ENCODE results near the gene C1QTNF6. TPM values are rescaled to one million over a fixed set of nuclear protein-coding genes. Genes with fewer than 3 reads are reported as not detected.
A peak's percentile ranks its signal among the peaks of the same experiment; 100 is the strongest.

The C1QTNF6 gene
- total and polyA plus RNA-seq, 4 donors: 3.1 to 4.5 (median 4.0) TPM

GRCh38 chr22:37179622-37180420 lies 8.2 kb downstream of the C1QTNF6 start:
- H3K9me3 ChIP-seq (ENCODE audit: control insufficient read depth in 4 of 4, low read length in 3 of 4): no peaks in the 10 kb centered on the region
- no peak for DNase-seq (ENCODE audit: low spot score)
- H3K4me3 ChIP-seq (ENCODE audit: low read depth in 1 of 3, low read length in 3 of 3): no peak overlapping the region
- no peaks in the 10 kb centered on the region for H3K36me3 ChIP-seq (ENCODE audit: control insufficient read depth in 4 of 4, insufficient read depth in 3 of 4, low read depth in 1 of 4, low read length in 3 of 4)
- H3K27ac ChIP-seq (ENCODE audit: low read depth in 1 of 2, low read length in 2 of 2): peak overlapping the region; percentile 62 to 80
- H3K4me1 ChIP-seq (ENCODE audit: control insufficient read depth in 4 of 4, insufficient read depth in 4 of 4, low read length in 3 of 4): peaks cover 9 to 32% (median 19%) of the 10 kb centered on the region in 4 donors
- no peaks in the 10 kb centered on the region for H3K27me3 ChIP-seq (ENCODE audit: control insufficient read depth in 4 of 4, insufficient read depth in 4 of 4, low read length in 3 of 4)
- TF ChIP-seq MAX (IDR thresholded peaks at IDR 0.05) (no peak), ZBTB33 (IDR thresholded peaks at IDR 0.05) (no peak), HNF4G (IDR thresholded peaks at IDR 0.05) (no peak), RAD21 (IDR thresholded peaks at IDR 0.05) (no peak), REST (IDR thresholded peaks at IDR 0.05) (no peak), FOXA2 (IDR thresholded peaks at IDR 0.05) (no peak), YY1 (IDR thresholded peaks at IDR 0.05) (no peak), RXRA (IDR thresholded peaks at IDR 0.05) (no peak), ATF3 (IDR thresholded peaks at IDR 0.05) (no peak), EGR1 (IDR thresholded peaks at IDR 0.05; ENCODE audit: low read depth in 2 of 2) (no peak), HNF4A (conservative IDR thresholded peaks at IDR 0.05) (no peak), FOXA1 (IDR thresholded peaks at IDR 0.05) (no peak), JUND (IDR thresholded peaks at IDR 0.05) (no peak), TAF1 (conservative IDR thresholded peaks at IDR 0.05) (no peak)
- H3K9ac ChIP-seq (ENCODE audit: low read depth in 1 of 2, low read length in 2 of 2): no peak overlapping the region
- WGBS: 88% methylated on average over 31 of the region's 31 CpGs

- peaks cover 9 to 32% (median 19%) of the 10 kb centered on the region in 4 donors for H3K4me1 ChIP-seq (ENCODE audit: control insufficient read depth in 4 of 4, insufficient read depth in 4 of 4, low read length in 3 of 4)
- H3K9me3 ChIP-seq (ENCODE audit: control insufficient read depth in 4 of 4, low read length in 3 of 4): no peaks in the 10 kb centered on the region
- 32% methylated on average over 10 of the region's 10 CpGs for WGBS
- H3K27ac ChIP-seq (ENCODE audit: low read depth in 1 of 2, low read length in 2 of 2): peak overlapping the region; percentile 62 to 80
- no peak overlapping the region for H3K9ac ChIP-seq (ENCODE audit: low read depth in 1 of 2, low read length in 2 of 2)
- H3K4me3 ChIP-seq (ENCODE audit: low read depth in 1 of 3, low read length in 3 of 3): no peak overlapping the region
- no peaks in the 10 kb centered on the region for H3K27me3 ChIP-seq (ENCODE audit: control insufficient read depth in 4 of 4, insufficient read depth in 4 of 4, low read length in 3 of 4)
- DNase-seq (ENCODE audit: low spot score): no peak
- TF ChIP-seq JUND (IDR thresholded peaks at IDR 0.05) (no peak), TAF1 (conservative IDR thresholded peaks at IDR 0.05) (no peak), HNF4A (conservative IDR thresholded peaks at IDR 0.05) (peak in 1 of 2 donors; percentile 35), RXRA (IDR thresholded peaks at IDR 0.05) (peak in 1 of 2 donors; percentile 4), REST (IDR thresholded peaks at IDR 0.05) (no peak), RAD21 (IDR thresholded peaks at IDR 0.05) (no peak), MAX (IDR thresholded peaks at IDR 0.05) (no peak), ATF3 (IDR thresholded peaks at IDR 0.05) (no peak)
- no peaks in the 10 kb centered on the region for H3K36me3 ChIP-seq (ENCODE audit: control insufficient read depth in 4 of 4, insufficient read depth in 3 of 4, low read depth in 1 of 4, low read length in 3 of 4)
Observed at GRCh38 chr22:37179126-37179470, 8.9 kb downstream of the C1QTNF6 start.
